ENCODE data around the gene B9D1. TPM values are rescaled to one million over a fixed set of nuclear protein-coding genes. Genes with fewer than 3 reads are reported as not detected.

Gene B9D1
- total and polyA plus RNA-seq, 2 experiments from 2014 or later: 35.2 to 63.5 TPM

DNA sequence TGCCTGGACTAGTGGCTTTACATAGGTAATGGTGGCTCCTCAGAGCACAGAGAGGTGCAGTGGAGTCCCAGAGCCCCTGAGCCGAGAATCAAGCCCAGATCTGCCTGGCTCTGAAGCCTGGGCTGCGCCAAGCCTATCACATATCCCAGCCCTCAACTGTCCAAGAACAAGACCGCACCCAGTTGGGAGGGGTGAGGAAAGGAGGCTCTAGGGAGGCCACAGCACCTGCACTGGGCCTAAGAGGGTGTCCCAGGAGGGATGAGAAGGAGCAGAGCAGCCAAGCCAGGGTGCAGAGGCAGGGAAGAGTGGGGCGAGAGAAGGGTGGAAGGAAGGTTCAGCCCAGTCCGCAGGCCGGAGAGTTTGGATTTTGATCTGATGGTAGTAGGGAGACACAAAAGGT lies 47.6 kb upstream of the B9D1 start (continued):
- TF ChIP-seq, protein P1, sequence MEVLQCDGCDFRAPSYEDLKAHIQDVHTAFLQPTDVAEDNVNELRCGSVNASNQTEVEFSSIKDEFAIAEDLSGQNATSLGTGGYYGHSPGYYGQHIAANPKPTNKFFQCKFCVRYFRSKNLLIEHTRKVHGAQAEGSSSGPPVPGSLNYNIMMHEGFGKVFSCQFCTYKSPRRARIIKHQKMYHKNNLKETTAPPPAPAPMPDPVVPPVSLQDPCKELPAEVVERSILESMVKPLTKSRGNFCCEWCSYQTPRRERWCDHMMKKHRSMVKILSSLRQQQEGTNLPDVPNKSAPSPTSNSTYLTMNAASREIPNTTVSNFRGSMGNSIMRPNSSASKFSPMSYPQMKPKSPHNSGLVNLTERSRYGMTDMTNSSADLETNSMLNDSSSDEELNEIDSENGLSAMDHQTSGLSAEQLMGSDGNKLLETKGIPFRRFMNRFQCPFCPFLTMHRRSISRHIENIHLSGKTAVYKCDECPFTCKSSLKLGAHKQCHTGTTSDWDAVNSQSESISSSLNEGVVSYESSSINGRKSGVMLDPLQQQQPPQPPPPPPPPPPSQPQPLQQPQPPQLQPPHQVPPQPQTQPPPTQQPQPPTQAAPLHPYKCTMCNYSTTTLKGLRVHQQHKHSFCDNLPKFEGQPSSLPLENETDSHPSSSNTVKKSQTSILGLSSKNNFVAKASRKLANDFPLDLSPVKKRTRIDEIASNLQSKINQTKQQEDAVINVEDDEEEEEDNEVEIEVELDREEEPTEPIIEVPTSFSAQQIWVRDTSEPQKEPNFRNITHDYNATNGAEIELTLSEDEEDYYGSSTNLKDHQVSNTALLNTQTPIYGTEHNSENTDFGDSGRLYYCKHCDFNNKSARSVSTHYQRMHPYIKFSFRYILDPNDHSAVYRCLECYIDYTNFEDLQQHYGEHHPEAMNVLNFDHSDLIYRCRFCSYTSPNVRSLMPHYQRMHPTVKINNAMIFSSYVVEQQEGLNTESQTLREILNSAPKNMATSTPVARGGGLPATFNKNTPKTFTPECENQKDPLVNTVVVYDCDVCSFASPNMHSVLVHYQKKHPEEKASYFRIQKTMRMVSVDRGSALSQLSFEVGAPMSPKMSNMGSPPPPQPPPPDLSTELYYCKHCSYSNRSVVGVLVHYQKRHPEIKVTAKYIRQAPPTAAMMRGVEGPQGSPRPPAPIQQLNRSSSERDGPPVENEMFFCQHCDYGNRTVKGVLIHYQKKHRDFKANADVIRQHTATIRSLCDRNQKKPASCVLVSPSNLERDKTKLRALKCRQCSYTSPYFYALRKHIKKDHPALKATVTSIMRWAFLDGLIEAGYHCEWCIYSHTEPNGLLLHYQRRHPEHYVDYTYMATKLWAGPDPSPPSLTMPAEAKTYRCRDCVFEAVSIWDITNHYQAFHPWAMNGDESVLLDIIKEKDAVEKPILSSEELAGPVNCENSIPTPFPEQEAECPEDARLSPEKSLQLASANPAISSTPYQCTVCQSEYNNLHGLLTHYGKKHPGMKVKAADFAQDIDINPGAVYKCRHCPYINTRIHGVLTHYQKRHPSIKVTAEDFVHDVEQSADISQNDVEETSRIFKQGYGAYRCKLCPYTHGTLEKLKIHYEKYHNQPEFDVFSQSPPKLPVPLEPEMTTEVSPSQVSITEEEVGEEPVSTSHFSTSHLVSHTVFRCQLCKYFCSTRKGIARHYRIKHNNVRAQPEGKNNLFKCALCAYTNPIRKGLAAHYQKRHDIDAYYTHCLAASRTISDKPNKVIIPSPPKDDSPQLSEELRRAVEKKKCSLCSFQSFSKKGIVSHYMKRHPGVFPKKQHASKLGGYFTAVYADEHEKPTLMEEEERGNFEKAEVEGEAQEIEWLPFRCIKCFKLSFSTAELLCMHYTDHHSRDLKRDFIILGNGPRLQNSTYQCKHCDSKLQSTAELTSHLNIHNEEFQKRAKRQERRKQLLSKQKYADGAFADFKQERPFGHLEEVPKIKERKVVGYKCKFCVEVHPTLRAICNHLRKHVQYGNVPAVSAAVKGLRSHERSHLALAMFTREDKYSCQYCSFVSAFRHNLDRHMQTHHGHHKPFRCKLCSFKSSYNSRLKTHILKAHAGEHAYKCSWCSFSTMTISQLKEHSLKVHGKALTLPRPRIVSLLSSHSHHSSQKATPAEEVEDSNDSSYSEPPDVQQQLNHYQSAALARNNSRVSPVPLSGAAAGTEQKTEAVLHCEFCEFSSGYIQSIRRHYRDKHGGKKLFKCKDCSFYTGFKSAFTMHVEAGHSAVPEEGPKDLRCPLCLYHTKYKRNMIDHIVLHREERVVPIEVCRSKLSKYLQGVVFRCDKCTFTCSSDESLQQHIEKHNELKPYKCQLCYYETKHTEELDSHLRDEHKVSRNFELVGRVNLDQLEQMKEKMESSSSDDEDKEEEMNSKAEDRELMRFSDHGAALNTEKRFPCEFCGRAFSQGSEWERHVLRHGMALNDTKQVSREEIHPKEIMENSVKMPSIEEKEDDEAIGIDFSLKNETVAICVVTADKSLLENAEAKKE (CRISPR knock-in tag; IDR thresholded peaks at IDR 0.05): no peak

DNA sequence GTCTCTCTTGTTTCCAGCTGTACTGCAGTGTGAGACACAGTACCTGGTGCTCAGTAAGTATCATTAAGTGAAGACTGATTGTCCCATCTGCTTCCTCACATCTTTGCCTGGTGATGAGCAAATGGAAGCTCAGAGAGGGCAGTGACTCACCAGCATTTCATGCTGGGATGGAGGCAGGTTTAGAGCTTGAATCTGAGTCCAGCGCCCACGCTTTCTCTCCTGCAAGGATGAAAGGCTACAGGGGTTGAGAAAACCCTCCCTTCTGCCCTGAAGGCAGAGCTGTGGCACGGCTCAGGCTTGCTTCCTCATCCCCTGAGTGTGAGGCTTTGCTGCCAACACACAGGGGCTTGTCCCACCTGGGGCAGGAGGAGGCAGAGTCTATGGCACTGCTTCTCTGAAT lies 47.0 kb upstream of the B9D1 start:
- TF ChIP-seq CREB1 (CRISPR knock-in tag; IDR thresholded peaks at IDR 0.05; ENCODE audit: low read depth) (no peak), CTCF (conservative IDR thresholded peaks at IDR 0.05; ENCODE audit: low read depth in 2 of 2) (no peak), NANOG (IDR thresholded peaks at IDR 0.05; ENCODE audit: borderline replicate concordance) (no peak)
- no peak overlapping the region for H3K27ac ChIP-seq (ENCODE audit: low read depth)
- ATAC-seq: no peak
- H3K79me2 ChIP-seq (replicated peaks; ENCODE audit: insufficient read depth): no peaks in the 10 kb centered on the region
- H3K4me3 ChIP-seq: no peak overlapping the region
- Mint-ChIP-seq H3K4me3 (no peak overlapping the region), H3K36me3 (ENCODE audit: low read depth) (no peaks in the 10 kb centered on the region), H3K27me3 (ENCODE audit: insufficient read depth, low read depth, poor library complexity) (peaks cover 16% of the 10 kb centered on the region), H3K4me1 (peaks cover 17% of the 10 kb centered on the region), H3K27ac (no peak overlapping the region), H3K9me3 (no peaks in the 10 kb centered on the region)
- no peaks in the 10 kb centered on the region for H3K9me2 ChIP-seq (ENCODE audit: insufficient read depth)
- DNase-seq (ENCODE audit: low spot score): no peak
- H2AFZ ChIP-seq: no peak overlapping the region
- no peaks in the 10 kb centered on the region for H3K36me3 ChIP-seq (ENCODE audit: insufficient read depth)
- H3F3A ChIP-seq (replicated peaks; ENCODE audit: low read depth): no peaks in the 10 kb centered on the region
- peaks cover 15% of the 10 kb centered on the region for H3K4me1 ChIP-seq (ENCODE audit: insufficient read depth)
- no peak overlapping the region for H3K4me2 ChIP-seq
- H4K20me1 ChIP-seq (replicated peaks; ENCODE audit: insufficient read depth): no peaks in the 10 kb centered on the region
- no peaks in the 10 kb centered on the region for H3K27me3 ChIP-seq (ENCODE audit: insufficient read depth)
